A673 (cell line): ENCODE results near the gene ARID3B. TPM values are rescaled to one million over a fixed set of nuclear protein-coding genes. Genes with fewer than 3 reads are reported as not detected.

ENCODE experiments used
- BruUV-seq: library from RNA; stranded (reverse); fragments of 400-500 nt; replicated peaks from 2 replicates; lab custom pipeline; 2021; lab: Mats Ljungman, UMichigan
- CTCF ChIA-PET: fragments of 300-600 bp; sonication (Branson Sonifier 250); formaldehyde crosslinking; loops from one replicate; lab custom pipeline; 2022; ENCODE audit warnings: antibody characterized with exemption; lab: Charles Lee
- POLR2A ChIA-PET: fragments of 300-600 bp; sonication (Branson Sonifier 250); formaldehyde crosslinking; loops from one replicate; lab custom pipeline; 2022; ENCODE audit warnings: antibody characterized with exemption; ENCODE audit not compliant: low non-redundant PET; lab: Charles Lee
- DNase-seq: peaks from one replicate; pipeline ENCODE4 v3.0.0-alpha.2; 2015; ENCODE audit warnings: low spot score
- H3K27ac ChIP-seq: fragments of 200-600 bp; sonication (generic); 2 replicates; pipeline ENCODE4 v1.5.1; 2016; ENCODE audit warnings: mixed run types, low read depth, mild to moderate bottlenecking, mixed read lengths, antibody characterized with exemption, low read length; ENCODE audit not compliant: poor library complexity, severe bottlenecking
- H3K27me3 ChIP-seq: fragments of 200-600 bp; sonication (generic); replicated peaks from 2 replicates; pipeline ENCODE4 v1.6.1; 2017; ENCODE audit warnings: mixed run types, low read depth, mild to moderate bottlenecking, mixed read lengths, antibody characterized with exemption, low read length; ENCODE audit not compliant: insufficient read depth, poor library complexity
- H3K36me3 ChIP-seq: fragments of 200-600 bp; sonication (generic); 2 replicates; pipeline ENCODE4 v1.6.1; 2016; ENCODE audit warnings: mixed run types, mild to moderate bottlenecking, mixed read lengths, antibody characterized with exemption, low read length; ENCODE audit not compliant: insufficient read depth, poor library complexity, severe bottlenecking
- H3K4me1 ChIP-seq: fragments of 200-600 bp; sonication (generic); 2 replicates; pipeline ENCODE4 v1.6.1; 2017; ENCODE audit warnings: mixed run types, mild to moderate bottlenecking, mixed read lengths, antibody characterized with exemption, low read length; ENCODE audit not compliant: insufficient read depth, poor library complexity, severe bottlenecking
- H3K4me3 ChIP-seq: fragments of 200-600 bp; sonication (generic); 2 replicates; pipeline ENCODE4 v1.5.1; 2016; ENCODE audit warnings: low read depth, mixed run types, mild to moderate bottlenecking, mixed read lengths, low read length; ENCODE audit not compliant: poor library complexity, severe bottlenecking
- H3K9me3 ChIP-seq: fragments of 200-600 bp; sonication (generic); 2 replicates; pipeline ENCODE4 v1.6.1; 2016; ENCODE audit warnings: mixed run types, low read depth, mild to moderate bottlenecking, mixed read lengths, antibody characterized with exemption, low read length; ENCODE audit not compliant: poor library complexity, severe bottlenecking
- EZH2 ChIP-seq: fragments of 200-600 bp; sonication (generic); IDR thresholded peaks from 2 replicates; pipeline ENCODE4 v1.6.1; 2017; ENCODE audit warnings: borderline replicate concordance, low read depth, mild to moderate bottlenecking, mixed read lengths, antibody characterized with exemption, low read length; ENCODE audit not compliant: poor library complexity, severe bottlenecking
- intact Hi-C: fragments of 100-400 bp; cut with micrococcal nuclease; formaldehyde crosslinking; loops from one replicate; pipeline ENCODE4 v1.10.0; 2022; ENCODE audit not compliant: unreplicated experiment
- total RNA-seq: library from RNA; stranded (reverse); gene quantifications from 2 replicates; pipeline ENCODE4 v1.2.3, GENCODE V29; 2021
- TF ChIP-seq, protein P1 (sequence below): fragments of 300-800, 200-600 bp; sonication (generic); conservative IDR thresholded peaks from 2 replicates; pipeline ENCODE4 v1.5.1; 2017; ENCODE audit warnings: low read depth, mild to moderate bottlenecking, antibody characterized with exemption, low read length, moderate library complexity, mixed read lengths

ARID3B gene
- total RNA-seq, 1 experiment from 2014 or later = 18.3 TPM

DNA sequence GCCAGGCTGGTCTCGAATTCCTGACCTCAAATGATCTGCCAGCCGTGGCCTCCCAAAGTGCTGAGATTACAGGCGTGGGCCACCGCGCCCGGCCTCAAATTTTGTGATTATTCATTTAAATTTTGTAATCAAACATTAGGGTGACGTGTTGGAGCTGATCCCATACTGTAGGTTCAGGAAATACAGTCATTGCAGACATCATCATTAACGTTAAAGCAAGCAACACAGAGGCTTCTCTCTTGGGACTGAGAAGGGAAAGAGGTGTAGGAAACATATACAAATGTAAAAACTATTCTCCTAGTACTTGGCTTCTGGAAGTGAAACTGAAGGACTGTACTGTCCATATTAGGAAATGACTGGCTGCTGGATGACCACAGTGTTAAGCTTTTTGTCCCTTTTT is 11.1 kb upstream of the ARID3B start:
- Histone ChIP-seq H3K9me3 (no peaks in the 10 kb centered on the region), H3K36me3 (no peaks in the 10 kb centered on the region), H3K27me3 (no peaks in the 10 kb centered on the region), H3K4me3 (no peak overlapping the region), H3K27ac (no peak overlapping the region), H3K4me1 (no peaks in the 10 kb centered on the region)
- TF ChIP-seq EZH2 = no peak
- TF ChIP-seq, protein P1, sequence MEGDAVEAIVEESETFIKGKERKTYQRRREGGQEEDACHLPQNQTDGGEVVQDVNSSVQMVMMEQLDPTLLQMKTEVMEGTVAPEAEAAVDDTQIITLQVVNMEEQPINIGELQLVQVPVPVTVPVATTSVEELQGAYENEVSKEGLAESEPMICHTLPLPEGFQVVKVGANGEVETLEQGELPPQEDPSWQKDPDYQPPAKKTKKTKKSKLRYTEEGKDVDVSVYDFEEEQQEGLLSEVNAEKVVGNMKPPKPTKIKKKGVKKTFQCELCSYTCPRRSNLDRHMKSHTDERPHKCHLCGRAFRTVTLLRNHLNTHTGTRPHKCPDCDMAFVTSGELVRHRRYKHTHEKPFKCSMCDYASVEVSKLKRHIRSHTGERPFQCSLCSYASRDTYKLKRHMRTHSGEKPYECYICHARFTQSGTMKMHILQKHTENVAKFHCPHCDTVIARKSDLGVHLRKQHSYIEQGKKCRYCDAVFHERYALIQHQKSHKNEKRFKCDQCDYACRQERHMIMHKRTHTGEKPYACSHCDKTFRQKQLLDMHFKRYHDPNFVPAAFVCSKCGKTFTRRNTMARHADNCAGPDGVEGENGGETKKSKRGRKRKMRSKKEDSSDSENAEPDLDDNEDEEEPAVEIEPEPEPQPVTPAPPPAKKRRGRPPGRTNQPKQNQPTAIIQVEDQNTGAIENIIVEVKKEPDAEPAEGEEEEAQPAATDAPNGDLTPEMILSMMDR = no peak
- CTCF ChIA-PET = no interaction called here
- no peak for DNase-seq
- BruUV-seq = no TSS peak
- intact Hi-C loops = no loop called here
- POLR2A ChIA-PET = no interaction called here

DNA sequence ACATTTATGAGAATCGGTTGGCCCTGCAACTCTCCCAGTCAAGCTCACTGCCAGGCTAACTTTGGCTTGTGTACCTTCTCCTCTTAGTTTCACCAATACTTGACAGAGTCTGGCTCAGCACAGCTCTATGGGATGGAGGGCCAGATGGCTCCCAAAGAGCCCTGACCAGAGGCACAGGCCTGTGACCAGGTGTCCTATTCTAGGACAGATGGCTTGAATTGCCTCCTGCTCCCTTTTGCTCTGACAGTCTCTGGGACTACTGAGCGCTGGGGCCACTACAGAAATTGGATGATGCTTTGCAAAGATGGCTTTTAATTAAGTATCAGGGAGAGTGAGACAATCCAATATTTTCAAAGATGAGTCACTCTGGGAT is 10.3 kb upstream of the ARID3B start:
- Histone ChIP-seq H3K27ac (no peak overlapping the region), H3K4me3 (no peak overlapping the region), H3K9me3 (no peaks in the 10 kb centered on the region), H3K4me1 (no peaks in the 10 kb centered on the region), H3K36me3 (no peaks in the 10 kb centered on the region), H3K27me3 (no peaks in the 10 kb centered on the region)
- intact Hi-C loops = no loop called here
- BruUV-seq = no TSS peak
- DNase-seq = no peak
- ChIA-PET CTCF (no interaction called here), POLR2A (no interaction called here)
- TF ChIP-seq, protein P1 = no peak
- TF ChIP-seq EZH2 = no peak

DNA sequence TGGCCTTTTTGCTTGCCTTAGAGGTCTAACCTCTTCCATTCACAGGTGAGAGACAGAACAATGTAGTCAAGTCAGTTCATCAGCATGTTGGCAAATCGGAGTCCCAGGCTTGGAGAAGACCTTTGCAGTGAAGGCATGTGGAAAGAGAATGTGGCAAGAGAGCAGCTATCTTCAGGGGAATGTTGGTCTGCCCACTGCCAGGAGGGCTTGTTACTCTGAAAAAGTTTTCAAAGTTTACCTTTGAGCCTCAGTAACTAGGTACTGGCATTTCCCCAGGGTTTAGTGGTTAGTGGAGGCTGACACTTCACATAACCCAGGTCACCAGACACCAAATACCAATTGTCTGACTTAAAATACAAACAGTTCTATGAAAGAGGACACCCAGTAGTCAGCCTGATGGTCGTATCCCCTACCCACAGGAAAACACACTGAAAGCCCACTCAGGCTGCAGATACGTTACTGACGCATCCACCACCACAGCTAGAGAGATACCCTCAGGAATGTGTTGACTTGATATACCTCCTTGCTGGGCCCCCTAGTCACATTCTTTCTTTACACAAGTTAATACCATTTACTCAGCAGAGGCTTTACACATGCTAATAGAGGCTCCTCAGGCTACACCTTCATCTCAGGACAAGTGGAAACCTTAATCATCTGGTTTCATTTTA is 9.7 kb upstream of the ARID3B start:
- no peak for DNase-seq
- CTCF ChIA-PET = no interaction called here
- Histone ChIP-seq H3K9me3 (no peaks in the 10 kb centered on the region), H3K27ac (no peak overlapping the region), H3K4me3 (no peak overlapping the region), H3K4me1 (no peaks in the 10 kb centered on the region), H3K27me3 (no peaks in the 10 kb centered on the region), H3K36me3 (no peaks in the 10 kb centered on the region)
- POLR2A ChIA-PET = no interaction called here
- intact Hi-C loops = no loop called here
- no TSS peak for BruUV-seq
- TF ChIP-seq, protein P1 = no peak
- no peak for TF ChIP-seq EZH2
